GM12892 (cell line): ENCODE measurements around the gene TUBB1.
"Not testable (repeated sequence)": the region's sequence is repeated elsewhere in the genome, so short reads cannot be mapped to it uniquely, and the experiment has no call there.

Experiments
- DNase-seq: peaks from one replicate; pipeline ENCODE4 v3.0.0; 2011; ENCODE audit not compliant: insufficient read length
- FAIRE-seq: peaks from 2 replicates; lab custom pipeline; 2011; peaks lifted over from hg19 to GRCh38; lab: Jason Lieb, UNC
- POLR2A ChIP-seq: IDR thresholded peaks from 2 replicates; pipeline ENCODE4 v1.6.1; 2011; ENCODE audit warnings: low read depth, low read length, control low read depth
- POLR2AphosphoS5 ChIP-seq: IDR thresholded peaks from 2 replicates; pipeline ENCODE4 v1.6.1; 2011; ENCODE audit warnings: low read depth, low read length, control low read depth
- TAF1 ChIP-seq: IDR thresholded peaks from 2 replicates; pipeline ENCODE4 v1.6.1; 2011; ENCODE audit warnings: low read depth, mild to moderate bottlenecking, control low read depth, low read length, borderline replicate concordance

Gene TUBB1

GRCh38 chr20:59010321-59010994 is 8.8 kb upstream of the TUBB1 start:
- no peak for TF ChIP-seq POLR2AphosphoS5
- no peak for TF ChIP-seq POLR2A
- TF ChIP-seq TAF1: no peak
- no peak for FAIRE-seq
- no peak for DNase-seq

- DNase-seq (no peak), FAIRE-seq (no peak)
- TF ChIP-seq POLR2A (no peak), TAF1 (no peak), POLR2AphosphoS5 (no peak)
These were observed 8.0 kb upstream of the TUBB1 start for GRCh38 chr20:59010995-59011873.

- not testable (repeated sequence) for FAIRE-seq, DNase-seq
These were observed 7.4 kb upstream of the TUBB1 start for GRCh38 chr20:59011874-59012157.

DNA sequence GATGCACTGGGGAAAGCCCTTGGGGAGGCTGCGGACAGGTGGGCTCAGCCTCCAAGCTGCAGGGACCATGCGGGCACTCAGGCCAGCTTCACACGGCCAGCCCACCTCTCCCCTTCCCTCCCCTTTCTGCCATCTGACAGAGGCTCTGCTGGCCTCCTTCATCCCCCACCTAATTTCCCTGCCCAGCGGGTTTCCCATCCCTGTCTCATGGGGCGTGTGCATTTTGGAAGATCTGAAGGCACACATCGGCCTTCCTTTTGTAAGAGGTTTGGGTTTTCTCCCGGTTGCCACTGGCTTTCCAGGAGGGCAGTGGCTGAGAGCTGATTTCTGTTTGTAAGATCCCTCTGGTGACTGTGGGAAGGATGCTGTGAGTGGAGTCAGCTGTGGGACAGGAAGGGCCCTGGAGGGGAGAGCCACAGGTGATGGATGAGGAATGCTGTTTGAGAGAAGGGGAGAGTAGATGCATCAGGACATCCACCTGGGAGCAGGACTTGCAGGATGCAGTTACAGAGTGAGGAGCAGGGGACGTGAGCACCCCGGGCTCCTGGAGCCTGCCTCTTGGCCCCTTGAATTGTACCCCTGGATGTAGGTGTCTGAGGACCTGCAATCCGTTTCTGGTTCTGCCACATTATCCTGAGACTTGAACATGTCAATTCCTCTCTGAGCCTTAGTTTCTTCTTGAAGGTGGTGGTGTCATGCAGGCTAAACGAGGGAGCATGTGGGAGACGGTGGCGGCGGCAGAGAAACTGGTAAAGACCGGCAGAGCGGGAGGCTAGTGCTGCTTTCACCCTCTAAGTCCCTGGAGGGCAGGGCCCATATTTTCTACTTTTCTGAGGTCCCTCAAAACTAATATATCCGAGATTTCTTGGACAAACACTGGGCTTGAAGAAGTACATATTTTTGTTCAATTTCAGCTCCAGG is 5.9 kb upstream of the TUBB1 start:
- FAIRE-seq: no peak
- TF ChIP-seq POLR2AphosphoS5: no peak
- TF ChIP-seq TAF1: no peak
- no peak for TF ChIP-seq POLR2A
- DNase-seq: no peak

- DNase-seq (no peak), FAIRE-seq (no peak)
- TF ChIP-seq TAF1 (no peak), POLR2AphosphoS5 (no peak), POLR2A (no peak)
These were observed 5.1 kb upstream of the TUBB1 start for GRCh38 chr20:59013959-59014608.

- no peak for DNase-seq
- no peak for FAIRE-seq
- TF ChIP-seq POLR2A (no peak), POLR2AphosphoS5 (no peak), TAF1 (no peak)
These were observed 4.4 kb upstream of the TUBB1 start for GRCh38 chr20:59014680-59015389.

GRCh38 chr20:59015411-59015810 is 3.8 kb upstream of the TUBB1 start:
- no peak for DNase-seq
- TF ChIP-seq POLR2AphosphoS5: no peak
- TF ChIP-seq TAF1: no peak
- TF ChIP-seq POLR2A: no peak
- no peak for FAIRE-seq

GRCh38 chr20:59015812-59016711 is 3.2 kb upstream of the TUBB1 start:
- FAIRE-seq: no peak
- TF ChIP-seq POLR2A (no peak), POLR2AphosphoS5 (no peak)
- DNase-seq: no peak

- FAIRE-seq (no peak), DNase-seq (no peak)
- TF ChIP-seq POLR2A: no peak
- TF ChIP-seq POLR2AphosphoS5: no peak
- no peak for TF ChIP-seq TAF1
These were observed 2.3 kb upstream of the TUBB1 start for GRCh38 chr20:59016795-59017492.

GRCh38 chr20:59017493-59018231 is 1.6 kb upstream of the TUBB1 start:
- no peak for DNase-seq
- TF ChIP-seq TAF1: no peak
- no peak for TF ChIP-seq POLR2AphosphoS5
- no peak for TF ChIP-seq POLR2A
- FAIRE-seq: no peak
